GM23338 (cell line): ENCODE data around the gene IMPACT. TPM values are rescaled to one million over a fixed set of nuclear protein-coding genes. Genes with fewer than 3 reads are reported as not detected.

ENCODE experiments used
- ATAC-seq: fragments of 200-7000 bp; cut with Tn5 transposase; 3 replicates; pipeline ENCODE4 v1.9.1; 2020
- DNase-seq: peaks from one replicate; pipeline ENCODE4 v3.0.0-alpha.2; 2015; ENCODE audit warnings: low spot score
- H2AFZ ChIP-seq: fragments of 200-600 bp; sonication (generic); 2 replicates; pipeline ENCODE4 v1.8.0; 2016; ENCODE audit warnings: antibody characterized with exemption, mild to moderate bottlenecking, moderate library complexity
- H3F3A ChIP-seq: fragments of 200-600 bp; sonication (generic); replicated peaks from 2 replicates; pipeline ENCODE4 v1.8.0; 2017; ENCODE audit warnings: antibody characterized with exemption, mixed run types, low read depth
- H3K27ac ChIP-seq: fragments of 200-600 bp; sonication (generic); 2 replicates; pipeline ENCODE4 v1.6.1; 2016; ENCODE audit warnings: low read depth
- H3K27me3 ChIP-seq: fragments of 200-600 bp; sonication (generic); 2 replicates; pipeline ENCODE4 v1.8.0; 2016; ENCODE audit warnings: mild to moderate bottlenecking, mixed run types, moderate library complexity; ENCODE audit not compliant: insufficient read depth
- H3K36me3 ChIP-seq: fragments of 200-600 bp; sonication (generic); 2 replicates; pipeline ENCODE4 v1.8.0; 2016; ENCODE audit warnings: mild to moderate bottlenecking; ENCODE audit not compliant: insufficient read depth
- H3K4me1 ChIP-seq: fragments of 200-600 bp; sonication (generic); 2 replicates; pipeline ENCODE4 v1.8.0; 2016; ENCODE audit warnings: mild to moderate bottlenecking, moderate library complexity; ENCODE audit not compliant: insufficient read depth
- H3K4me2 ChIP-seq: fragments of 200-600 bp; sonication (generic); 2 replicates; pipeline ENCODE4 v1.7.1; 2017; ENCODE audit warnings: mixed run types
- H3K4me3 ChIP-seq: fragments of 200-600 bp; sonication (generic); 2 replicates; pipeline ENCODE4 v1.6.1; 2016; ENCODE audit warnings: mixed run types
- H3K79me2 ChIP-seq: fragments of 200-600 bp; sonication (generic); replicated peaks from 2 replicates; pipeline ENCODE4 v1.8.0; 2017; ENCODE audit warnings: mild to moderate bottlenecking; ENCODE audit not compliant: insufficient read depth
- H3K9me2 ChIP-seq: fragments of 200-600 bp; sonication (generic); 2 replicates; pipeline ENCODE4 v1.8.0; 2017; ENCODE audit not compliant: insufficient read depth
- H4K20me1 ChIP-seq: fragments of 200-600 bp; sonication (generic); replicated peaks from 2 replicates; pipeline ENCODE4 v1.8.0; 2017; ENCODE audit warnings: mild to moderate bottlenecking; ENCODE audit not compliant: insufficient read depth
- H3K27ac Mint-ChIP-seq: 2 replicates; pipeline ENCODE4 v1.8.0; 2020; ENCODE audit warnings: inconsistent platforms, mild to moderate bottlenecking, moderate library complexity, mixed read lengths
- H3K27me3 Mint-ChIP-seq: 3 replicates; pipeline ENCODE4 v1.8.0; 2022; ENCODE audit warnings: low read depth, mild to moderate bottlenecking, moderate library complexity, mixed read lengths, inconsistent platforms; ENCODE audit not compliant: insufficient read depth, poor library complexity
- H3K36me3 Mint-ChIP-seq: 3 replicates; pipeline ENCODE4 v1.8.0; 2021; ENCODE audit warnings: low read depth, mild to moderate bottlenecking, inconsistent platforms, moderate library complexity, mixed read lengths
- H3K4me1 Mint-ChIP-seq: 3 replicates; pipeline ENCODE4 v1.8.0; 2020; ENCODE audit warnings: mild to moderate bottlenecking, inconsistent platforms, mixed read lengths
- H3K4me3 Mint-ChIP-seq: 3 replicates; pipeline ENCODE4 v1.8.0; 2021; ENCODE audit warnings: moderate library complexity, mild to moderate bottlenecking, inconsistent platforms, mixed read lengths
- H3K9me3 Mint-ChIP-seq: 3 replicates; pipeline ENCODE4 v1.8.0; 2020; ENCODE audit warnings: moderate library complexity, mild to moderate bottlenecking, inconsistent platforms, mixed read lengths
- CREB1 ChIP-seq: fragments of 250-450 bp; sonication (Bioruptor Pico); IDR thresholded peaks from 2 replicates; pipeline ENCODE4 v1.5.0; 2020; ENCODE audit warnings: low read depth, mild to moderate bottlenecking, moderate library complexity
- CTCF ChIP-seq, 2 experiments: fragments of 200-600 bp in 1 of 2; sonication (generic) in 1 of 2; conservative IDR thresholded peaks; 2 replicates each; pipeline versions ENCODE4 v1.5.1 to v1.6.1; 2016 to 2017; ENCODE audit warnings: antibody characterized with exemption in 2 of 2, low read depth in 2 of 2, mild to moderate bottlenecking in 2 of 2, moderate library complexity in 1 of 2
- EZH2phosphoT487 ChIP-seq: fragments of 200-600 bp; sonication (generic); IDR thresholded peaks from one replicate; pipeline ENCODE4 v1.8.1; 2018; ENCODE audit warnings: antibody characterized with exemption; ENCODE audit not compliant: unreplicated experiment
- JUNB ChIP-seq: IDR thresholded peaks from one replicate; pipeline ENCODE4 v1.6.1; 2016; ENCODE audit warnings: antibody characterized with exemption; ENCODE audit not compliant: unreplicated experiment
- NANOG ChIP-seq: IDR thresholded peaks from 2 replicates; pipeline ENCODE4 v1.6.1; 2016; ENCODE audit warnings: antibody characterized with exemption, borderline replicate concordance
- POLR2AphosphoS5 ChIP-seq: IDR thresholded peaks from 2 replicates; pipeline ENCODE4 v1.6.1; 2016; ENCODE audit warnings: antibody characterized with exemption, low read depth
- ZNF114 ChIP-seq: fragments of 250-450 bp; sonication (Bioruptor Pico); IDR thresholded peaks from 2 replicates; pipeline ENCODE4 v1.5.0; 2020; ENCODE audit warnings: mild to moderate bottlenecking, moderate library complexity
- ZNF462 ChIP-seq: fragments of 250-450 bp; sonication (Bioruptor Pico); IDR thresholded peaks from 2 replicates; pipeline ENCODE4 v1.5.0; 2020; ENCODE audit warnings: mild to moderate bottlenecking, moderate library complexity
- polyA plus RNA-seq: library from polyadenylated mRNA; unstranded; fragments of >200 nt; fragmentation: Nextera tagmentation; extraction: Ambion mirVana; gene quantifications from 2 replicates; pipeline ENCODE4 v1.2.1, GENCODE V29; 2016
- total RNA-seq: library from RNA; depleted of rRNA; stranded (reverse); fragments of >200 nt; shearing (Covaris generic); gene quantifications from 2 replicates; pipeline ENCODE4 v1.2.3, GENCODE V29; 2014

The IMPACT gene
- total and polyA plus RNA-seq, 2 experiments from 2014 or later, result 42.1 to 47.6 TPM

- H3K4me1 ChIP-seq, result no peaks in the 10 kb centered on the region
- H3K27me3 ChIP-seq, result no peaks in the 10 kb centered on the region
- no peak for DNase-seq
- Mint-ChIP-seq H3K4me1 (peaks cover 6% of the 10 kb centered on the region; the same call in 2 of the 3 replicates), H3K4me3 (no peak overlapping the region), H3K27me3 (peaks cover 4% of the 10 kb centered on the region), H3K27ac (no peak overlapping the region), H3K9me3 (no peaks in the 10 kb centered on the region), H3K36me3 (no peaks in the 10 kb centered on the region)
- H3K36me3 ChIP-seq, result no peaks in the 10 kb centered on the region
- H3K4me3 ChIP-seq, result no peak overlapping the region
- no peaks in the 10 kb centered on the region for H4K20me1 ChIP-seq
- no peak overlapping the region for H3K27ac ChIP-seq
- no peak overlapping the region for H3K4me2 ChIP-seq
- no peaks in the 10 kb centered on the region for H3K9me2 ChIP-seq
- H3F3A ChIP-seq, result no peaks in the 10 kb centered on the region
- TF ChIP-seq CTCF (conservative IDR thresholded peaks at IDR 0.05; ENCODE audit: low read depth in 2 of 2), result no peak
- no peak for TF ChIP-seq POLR2AphosphoS5
- TF ChIP-seq ZNF462 (CRISPR knock-in tag), result no peak
- no peak for TF ChIP-seq CREB1 (CRISPR knock-in tag)
- no peak for TF ChIP-seq NANOG
- no peak for TF ChIP-seq JUNB
- no peak for TF ChIP-seq ZNF114 (CRISPR knock-in tag)
- TF ChIP-seq EZH2phosphoT487, result no peak
- no peak overlapping the region for H2AFZ ChIP-seq
- H3K79me2 ChIP-seq, result no peaks in the 10 kb centered on the region
- no peak for ATAC-seq
Measured at GRCh38 chr18:24466771-24467170, 40.3 kb downstream of the IMPACT start.
